OCI-LY1 (cell line): ENCODE measurements around the gene SIK3.

Experiments
- H2AFZ ChIP-seq: fragments of 200-600 bp; sonication (generic), shearing (Covaris generic); 2 replicates; pipeline ENCODE4 v1.6.0; 2014; ENCODE audit warnings: antibody characterized with exemption, mild to moderate bottlenecking, low read length
- H3F3A ChIP-seq: fragments of 200-600 bp; sonication (generic), shearing (Covaris generic); 2 replicates; pipeline ENCODE4 v1.6.0; 2014; ENCODE audit warnings: mild to moderate bottlenecking, antibody characterized with exemption, low read length, moderate library complexity; ENCODE audit not compliant: insufficient read depth
- H3K27ac ChIP-seq: fragments of 200-600 bp; sonication (generic); 2 replicates; pipeline ENCODE4 v1.5.1; 2014; ENCODE audit warnings: low read length, mixed run types, mild to moderate bottlenecking, low read depth; ENCODE audit not compliant: poor library complexity, severe bottlenecking
- H3K27me3 ChIP-seq: fragments of 200-600 bp; sonication (generic); 2 replicates; pipeline ENCODE4 v1.6.0; 2014; ENCODE audit warnings: antibody characterized with exemption, mild to moderate bottlenecking, low read length, moderate library complexity; ENCODE audit not compliant: insufficient read depth
- H3K36me3 ChIP-seq: fragments of 200-600 bp; sonication (generic); 2 replicates; pipeline ENCODE4 v1.6.1; 2014; ENCODE audit warnings: mild to moderate bottlenecking, antibody characterized with exemption, low read length, moderate library complexity, mixed read lengths; ENCODE audit not compliant: insufficient read depth
- H3K4me1 ChIP-seq: fragments of 200-600 bp; sonication (generic); 2 replicates; pipeline ENCODE4 v1.5.1; 2014; ENCODE audit warnings: mild to moderate bottlenecking, low read length, moderate library complexity; ENCODE audit not compliant: insufficient read depth, severe bottlenecking
- H3K4me2 ChIP-seq: fragments of 200-600 bp; sonication (generic), shearing (Covaris generic); 2 replicates; pipeline ENCODE4 v1.6.1; 2014; ENCODE audit warnings: low read length
- H3K4me3 ChIP-seq: fragments of 200-600 bp; sonication (generic); 2 replicates; pipeline ENCODE4 v1.5.1; 2014; ENCODE audit warnings: low read length, low read depth, mild to moderate bottlenecking, mixed read lengths; ENCODE audit not compliant: poor library complexity, severe bottlenecking
- H3K79me2 ChIP-seq: fragments of 200-600 bp; shearing (Covaris generic); 2 replicates; pipeline ENCODE4 v1.6.1; 2016; ENCODE audit warnings: mixed run types, low read length, mixed read lengths; ENCODE audit not compliant: insufficient read depth
- H3K9ac ChIP-seq: fragments of 200-600 bp; sonication (generic), shearing (Covaris generic); 2 replicates; pipeline ENCODE4 v1.6.1; 2014; ENCODE audit warnings: mild to moderate bottlenecking, low read length, mixed read lengths
- H3K9me2 ChIP-seq: fragments of 200-600 bp; sonication (generic), shearing (Covaris generic); 2 replicates; pipeline ENCODE4 v1.6.1; 2014; ENCODE audit warnings: low read depth, mild to moderate bottlenecking, low read length, mixed read lengths
- H3K9me3 ChIP-seq: fragments of 200-600 bp; shearing (Covaris generic); 2 replicates; pipeline ENCODE4 v1.6.1; 2014; ENCODE audit warnings: low read length, mixed read lengths
- H4K20me1 ChIP-seq: fragments of 200-600 bp; sonication (generic), shearing (Covaris generic); 2 replicates; pipeline ENCODE4 v1.6.0; 2016; ENCODE audit warnings: mild to moderate bottlenecking, low read length; ENCODE audit not compliant: insufficient read depth
- CTCF ChIP-seq: fragments of 200-600 bp; sonication (generic), shearing (Covaris generic); IDR thresholded peaks from 2 replicates; pipeline ENCODE4 v1.5.1; 2017; ENCODE audit warnings: mild to moderate bottlenecking, antibody characterized with exemption, low read length, moderate library complexity, mixed read lengths
- EZH2 ChIP-seq: fragments of 200-600 bp; sonication (generic), shearing (Covaris generic); IDR thresholded peaks from 2 replicates; pipeline ENCODE4 v1.8.0; 2017; ENCODE audit warnings: borderline replicate concordance, mixed run types, mild to moderate bottlenecking, antibody characterized with exemption, low read length, moderate library complexity, mixed read lengths

SIK3 gene

DNA sequence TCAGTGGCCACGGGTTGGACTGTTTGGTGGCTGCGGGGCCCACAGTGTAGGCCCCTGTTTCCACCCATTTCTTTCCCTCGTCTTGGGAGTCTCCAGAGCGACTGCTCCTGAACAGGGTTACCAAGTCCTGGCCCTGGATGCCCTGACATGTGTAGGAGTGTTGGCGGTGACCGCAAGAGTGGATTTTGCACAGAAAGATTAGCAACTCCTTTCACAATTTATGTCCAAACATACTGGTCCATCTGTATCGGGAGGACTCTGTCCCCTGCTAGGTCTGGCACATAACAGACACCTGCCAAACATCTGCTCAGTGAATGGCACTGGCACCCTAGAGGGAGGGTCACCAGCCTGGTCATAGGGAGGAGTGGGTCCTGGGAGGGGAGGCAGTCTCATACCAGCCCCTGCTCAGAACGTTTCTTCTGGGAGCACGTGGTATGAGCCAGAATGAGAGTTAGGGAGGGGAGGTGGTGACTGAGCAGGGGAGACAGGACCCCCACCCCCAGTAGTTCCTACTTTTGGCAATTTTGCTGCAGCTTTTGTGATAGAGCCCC is 257.4 kb downstream of the SIK3 start:
- Histone ChIP-seq H3K79me2 (no peaks in the 10 kb centered on the region), H3K4me2 (no peak overlapping the region), H2AFZ (no peak overlapping the region), H3K27me3 (no peaks in the 10 kb centered on the region), H3K4me1 (peaks cover under 1% of the 10 kb centered on the region), H3K4me3 (no peak overlapping the region), H3F3A (no peaks in the 10 kb centered on the region), H3K27ac (no peak overlapping the region), H3K9ac (no peak overlapping the region), H3K9me3 (no peaks in the 10 kb centered on the region), H4K20me1 (no peaks in the 10 kb centered on the region), H3K9me2 (no peaks in the 10 kb centered on the region), H3K36me3 (peaks cover 27% of the 10 kb centered on the region)
- TF ChIP-seq EZH2, result no peak
- TF ChIP-seq CTCF, result no peak

DNA sequence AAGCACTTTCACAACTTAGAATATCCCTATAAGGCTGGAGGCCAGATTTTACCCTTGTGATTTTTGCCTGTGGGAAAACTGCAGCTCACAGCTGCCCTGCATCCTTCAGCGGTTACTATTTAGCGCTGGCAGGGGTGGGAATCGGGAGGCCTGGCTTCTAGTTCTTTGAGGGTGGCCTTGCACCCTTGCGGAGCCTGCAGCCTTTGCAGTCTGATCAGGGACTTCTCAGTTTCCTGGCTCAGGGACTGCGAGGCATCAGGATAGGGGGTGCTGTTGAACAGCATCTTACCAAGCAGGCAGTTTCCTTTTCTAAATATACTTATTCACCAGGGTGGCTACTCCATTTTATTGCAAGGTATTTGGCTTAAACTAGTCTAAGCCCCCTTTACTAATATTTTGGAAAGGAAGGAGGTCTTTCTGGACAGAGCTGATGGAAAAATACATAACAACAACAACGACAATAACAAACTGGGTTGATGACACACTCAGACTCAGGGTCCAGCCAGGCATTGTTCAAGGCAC is 257.9 kb downstream of the SIK3 start:
- Histone ChIP-seq H3K27ac (no peak overlapping the region), H3K27me3 (no peaks in the 10 kb centered on the region), H3K36me3 (peaks cover 22% of the 10 kb centered on the region), H3K9me3 (no peaks in the 10 kb centered on the region), H2AFZ (no peak overlapping the region), H4K20me1 (no peaks in the 10 kb centered on the region), H3K4me3 (no peak overlapping the region), H3K9me2 (no peaks in the 10 kb centered on the region), H3K4me1 (peaks cover 6% of the 10 kb centered on the region), H3K4me2 (no peak overlapping the region), H3K79me2 (no peaks in the 10 kb centered on the region), H3F3A (no peaks in the 10 kb centered on the region), H3K9ac (no peak overlapping the region)
- TF ChIP-seq EZH2 (no peak), CTCF (no peak)

GRCh38 chr11:116838321-116839084 is 259.7 kb downstream of the SIK3 start:
- Histone ChIP-seq H3K4me1 (peaks cover 8% of the 10 kb centered on the region), H3K9ac (no peak overlapping the region), H3K9me2 (no peaks in the 10 kb centered on the region), H4K20me1 (no peaks in the 10 kb centered on the region), H3K27me3 (no peaks in the 10 kb centered on the region), H3K79me2 (no peaks in the 10 kb centered on the region), H3K27ac (no peak overlapping the region), H3K36me3 (peaks cover 8% of the 10 kb centered on the region), H3K4me2 (no peak overlapping the region), H3K4me3 (no peak overlapping the region), H2AFZ (no peak overlapping the region), H3F3A (no peaks in the 10 kb centered on the region), H3K9me3 (no peaks in the 10 kb centered on the region)
- TF ChIP-seq CTCF (no peak), EZH2 (no peak)
